Dermis blood vessel endothelial cell (primary cell): ENCODE measurements around the gene HTT-AS. TPM values are rescaled to one million over a fixed set of nuclear protein-coding genes. Genes with fewer than 3 reads are reported as not detected.

ENCODE experiments used
- DNase-seq: peaks from one replicate; pipeline ENCODE4 v3.0.0; 2010
- total RNA-seq: library from RNA; depleted of rRNA; stranded (reverse); fragments of >200 nt; gene quantifications from 2 replicates; pipeline ENCODE4 v1.2.3, GENCODE V29; 2014

The HTT-AS gene
- total RNA-seq, 1 donor from 2014 or later = not detected

- DNase-seq = no peak
These were observed 12.9 kb upstream of the HTT-AS start for GRCh38 chr4:3087115-3087797.

- no peak for DNase-seq
These were observed 11.8 kb upstream of the HTT-AS start for GRCh38 chr4:3085948-3086670.

GRCh38 chr4:3083732-3084131 lies 9.4 kb upstream of the HTT-AS start:
- DNase-seq = no peak

GRCh38 chr4:3082925-3083515 lies 8.7 kb upstream of the HTT-AS start:
- DNase-seq = no peak

- DNase-seq = no peak
These were observed 5.4 kb upstream of the HTT-AS start for GRCh38 chr4:3079694-3080123.

GRCh38 chr4:3077796-3078195 lies 3.5 kb upstream of the HTT-AS start:
- DNase-seq = no peak

GRCh38 chr4:3075652-3075981 lies 1.3 kb upstream of the HTT-AS start:
- DNase-seq = no peak

- peak; percentile 78 for DNase-seq
These were observed 711 bp upstream of the HTT-AS start for GRCh38 chr4:3074846-3075651.

- DNase-seq = no peak
These were observed 920 bp downstream of the HTT-AS start for GRCh38 chr4:3073158-3074077.

- DNase-seq = no peak
These were observed 2.5 kb downstream of the HTT-AS start for GRCh38 chr4:3071811-3072210.

GRCh38 chr4:3070709-3071500 lies 3.4 kb downstream of the HTT-AS start:
- DNase-seq = no peak

GRCh38 chr4:3069661-3070199 lies 4.6 kb downstream of the HTT-AS start:
- DNase-seq = no peak

GRCh38 chr4:3067473-3068001 lies 6.8 kb downstream of the HTT-AS start:
- no peak for DNase-seq

- no peak for DNase-seq
These were observed 7.4 kb downstream of the HTT-AS start for GRCh38 chr4:3066836-3067400.

GRCh38 chr4:3065551-3065950 lies 8.8 kb downstream of the HTT-AS start:
- DNase-seq = no peak

- DNase-seq = no peak
These were observed 11.9 kb downstream of the HTT-AS start for GRCh38 chr4:3062471-3062870.

- no peak for DNase-seq
These were observed 13.4 kb downstream of the HTT-AS start for GRCh38 chr4:3060946-3061345.

- DNase-seq = no peak
These were observed 14.4 kb downstream of the HTT-AS start for GRCh38 chr4:3059943-3060342.

GRCh38 chr4:3054169-3054759 lies 20.1 kb downstream of the HTT-AS start:
- no peak for DNase-seq
